Panc1 (cell line): Measurements from ENCODE around the gene PCDHGB2.

Experiments
- POLR2AphosphoS5 ChIP-seq: IDR thresholded peaks from 2 replicates; pipeline ENCODE4 v1.6.1; 2012; ENCODE audit warnings: mild to moderate bottlenecking, low read depth, low read length, moderate library complexity
- TF ChIP-seq, protein P1 (sequence below): fragments of 450-650 bp; IDR thresholded peaks from 2 replicates; pipeline ENCODE4 v1.5.1; 2017; ENCODE audit warnings: mild to moderate bottlenecking
- TF ChIP-seq, protein P2 (sequence below), 2 experiments: IDR thresholded peaks; 2 replicates each; pipeline ENCODE4 v1.6.1; 2011 to 2012; ENCODE audit warnings: low read depth in 2 of 2, control low read depth in 1 of 2, low read length in 1 of 2, mild to moderate bottlenecking in 1 of 2, moderate library complexity in 1 of 2; ENCODE audit not compliant: insufficient read depth in 1 of 2

DNA sequence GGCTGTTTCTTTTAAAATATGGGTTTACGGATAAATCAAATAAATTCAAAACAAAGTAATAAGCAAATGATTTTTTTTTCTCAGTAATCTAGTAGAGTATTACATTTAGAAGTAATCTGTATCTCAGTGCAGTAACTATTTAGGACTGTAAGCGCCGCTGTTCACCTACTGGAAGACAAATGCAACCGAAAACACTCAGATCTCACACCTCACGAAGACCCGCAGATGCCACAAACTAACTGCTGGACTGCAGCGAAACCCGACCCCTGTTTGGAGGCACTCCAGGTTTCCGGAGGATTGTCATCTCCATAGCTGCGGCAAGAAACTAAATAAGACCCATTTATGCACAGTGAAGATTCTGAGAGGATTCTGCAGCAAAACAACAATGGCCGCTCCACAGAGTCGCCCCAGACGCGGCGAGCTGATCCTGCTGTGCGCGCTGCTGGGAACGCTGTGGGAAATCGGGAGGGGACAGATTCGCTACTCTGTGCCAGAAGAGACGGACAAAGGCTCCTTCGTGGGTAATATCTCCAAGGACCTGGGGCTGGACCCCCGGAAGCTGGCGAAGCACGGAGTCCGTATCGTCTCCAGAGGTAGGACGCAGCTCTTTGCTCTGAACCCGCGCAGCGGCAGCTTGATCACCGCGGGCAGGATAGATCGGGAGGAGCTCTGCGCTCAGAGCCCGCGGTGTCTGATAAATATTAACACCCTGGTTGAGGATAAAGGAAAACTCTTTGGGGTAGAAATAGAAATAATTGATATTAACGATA lies 32.8 kb downstream of the PCDHGB2 start, which contains the start of gene PCDHGA8:
- TF ChIP-seq, protein P1, sequence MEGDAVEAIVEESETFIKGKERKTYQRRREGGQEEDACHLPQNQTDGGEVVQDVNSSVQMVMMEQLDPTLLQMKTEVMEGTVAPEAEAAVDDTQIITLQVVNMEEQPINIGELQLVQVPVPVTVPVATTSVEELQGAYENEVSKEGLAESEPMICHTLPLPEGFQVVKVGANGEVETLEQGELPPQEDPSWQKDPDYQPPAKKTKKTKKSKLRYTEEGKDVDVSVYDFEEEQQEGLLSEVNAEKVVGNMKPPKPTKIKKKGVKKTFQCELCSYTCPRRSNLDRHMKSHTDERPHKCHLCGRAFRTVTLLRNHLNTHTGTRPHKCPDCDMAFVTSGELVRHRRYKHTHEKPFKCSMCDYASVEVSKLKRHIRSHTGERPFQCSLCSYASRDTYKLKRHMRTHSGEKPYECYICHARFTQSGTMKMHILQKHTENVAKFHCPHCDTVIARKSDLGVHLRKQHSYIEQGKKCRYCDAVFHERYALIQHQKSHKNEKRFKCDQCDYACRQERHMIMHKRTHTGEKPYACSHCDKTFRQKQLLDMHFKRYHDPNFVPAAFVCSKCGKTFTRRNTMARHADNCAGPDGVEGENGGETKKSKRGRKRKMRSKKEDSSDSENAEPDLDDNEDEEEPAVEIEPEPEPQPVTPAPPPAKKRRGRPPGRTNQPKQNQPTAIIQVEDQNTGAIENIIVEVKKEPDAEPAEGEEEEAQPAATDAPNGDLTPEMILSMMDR: peak; percentile 26; the same call in 1 of the 2 replicates
- TF ChIP-seq, protein P2, sequence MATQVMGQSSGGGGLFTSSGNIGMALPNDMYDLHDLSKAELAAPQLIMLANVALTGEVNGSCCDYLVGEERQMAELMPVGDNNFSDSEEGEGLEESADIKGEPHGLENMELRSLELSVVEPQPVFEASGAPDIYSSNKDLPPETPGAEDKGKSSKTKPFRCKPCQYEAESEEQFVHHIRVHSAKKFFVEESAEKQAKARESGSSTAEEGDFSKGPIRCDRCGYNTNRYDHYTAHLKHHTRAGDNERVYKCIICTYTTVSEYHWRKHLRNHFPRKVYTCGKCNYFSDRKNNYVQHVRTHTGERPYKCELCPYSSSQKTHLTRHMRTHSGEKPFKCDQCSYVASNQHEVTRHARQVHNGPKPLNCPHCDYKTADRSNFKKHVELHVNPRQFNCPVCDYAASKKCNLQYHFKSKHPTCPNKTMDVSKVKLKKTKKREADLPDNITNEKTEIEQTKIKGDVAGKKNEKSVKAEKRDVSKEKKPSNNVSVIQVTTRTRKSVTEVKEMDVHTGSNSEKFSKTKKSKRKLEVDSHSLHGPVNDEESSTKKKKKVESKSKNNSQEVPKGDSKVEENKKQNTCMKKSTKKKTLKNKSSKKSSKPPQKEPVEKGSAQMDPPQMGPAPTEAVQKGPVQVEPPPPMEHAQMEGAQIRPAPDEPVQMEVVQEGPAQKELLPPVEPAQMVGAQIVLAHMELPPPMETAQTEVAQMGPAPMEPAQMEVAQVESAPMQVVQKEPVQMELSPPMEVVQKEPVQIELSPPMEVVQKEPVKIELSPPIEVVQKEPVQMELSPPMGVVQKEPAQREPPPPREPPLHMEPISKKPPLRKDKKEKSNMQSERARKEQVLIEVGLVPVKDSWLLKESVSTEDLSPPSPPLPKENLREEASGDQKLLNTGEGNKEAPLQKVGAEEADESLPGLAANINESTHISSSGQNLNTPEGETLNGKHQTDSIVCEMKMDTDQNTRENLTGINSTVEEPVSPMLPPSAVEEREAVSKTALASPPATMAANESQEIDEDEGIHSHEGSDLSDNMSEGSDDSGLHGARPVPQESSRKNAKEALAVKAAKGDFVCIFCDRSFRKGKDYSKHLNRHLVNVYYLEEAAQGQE (IDR thresholded peaks at IDR 0.05; ENCODE audit: insufficient read depth in 1 of 2, low read depth in 2 of 2, low read length in 1 of 2): no peak
- TF ChIP-seq POLR2AphosphoS5: no peak
